Thoracic aorta endothelial cell (primary cell): ENCODE measurements around the gene FAM237A. TPM values are rescaled to one million over a fixed set of nuclear protein-coding genes. Genes with fewer than 3 reads are reported as not detected.

ENCODE experiments used
- total RNA-seq: library from RNA; depleted of rRNA; stranded (reverse); fragments of >200 nt; gene quantifications from 2 replicates; pipeline ENCODE4 v1.2.3, GENCODE V29; 2012

Gene FAM237A
- total RNA-seq: not detected in 2 replicates

DNA sequence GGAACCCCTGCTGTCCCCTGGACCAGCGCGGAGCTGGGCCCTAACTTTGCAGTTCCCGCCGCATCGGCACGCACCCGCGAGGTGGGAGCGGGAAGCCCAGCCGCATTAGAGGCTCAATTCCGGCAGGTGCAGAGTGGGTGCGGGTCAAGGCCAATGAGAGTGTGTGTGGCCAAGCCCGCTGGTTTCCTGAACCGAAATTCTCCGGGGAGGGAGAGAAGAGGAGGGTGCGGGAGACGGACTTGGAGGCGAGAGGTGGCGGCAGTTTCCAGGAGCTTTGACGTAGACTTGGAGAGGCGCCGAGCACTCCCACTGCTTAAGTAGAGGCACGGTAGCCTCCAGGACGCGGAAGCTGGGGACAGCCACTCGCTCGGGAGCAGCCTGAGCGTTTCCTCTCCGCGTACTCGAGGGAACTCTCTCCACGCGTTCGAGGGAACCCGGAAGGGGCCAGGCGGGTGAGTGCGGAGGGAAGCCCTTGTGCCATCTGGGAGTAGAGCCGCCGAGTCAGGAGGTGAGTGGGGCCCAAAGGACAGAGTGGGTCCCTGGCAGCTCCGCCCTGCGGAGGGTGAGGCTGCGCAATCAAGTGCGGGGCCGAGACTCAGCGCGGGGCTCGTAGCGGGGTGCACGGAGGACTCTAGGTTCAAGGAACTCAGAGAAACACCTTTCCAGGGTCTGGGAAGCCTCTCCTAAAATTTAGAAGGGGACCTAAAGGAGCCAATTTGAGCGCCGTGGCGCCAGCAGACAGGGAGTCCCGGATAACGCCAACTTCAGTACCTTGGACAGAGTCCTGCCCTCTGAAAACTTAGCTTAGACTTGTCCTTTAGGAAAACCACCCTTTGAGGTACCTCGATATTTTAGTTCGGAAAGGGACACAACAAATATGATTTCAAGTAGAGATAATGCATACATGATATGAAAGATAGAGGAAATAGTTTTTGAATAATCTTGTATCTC lies at the start of gene FAM237A:
Gene FAM237A (plus strand): TSS at position 413 of the 951 bp plus-strand sequence. CDS start 1,750 bp downstream, outside the sequence.

Other genes starting within 250 kb of the FAM237A start
- gene ADAM23, start 199.0 kb upstream of the FAM237A start, total RNA-seq: 9.0 and 11.2 TPM in 2 replicates
- not detected in 2 replicates for gene DYTN, start 75.9 kb downstream of the FAM237A start, total RNA-seq
- gene MDH1B, start 122.8 kb downstream of the FAM237A start, total RNA-seq: 0.27 and 0.65 TPM in 2 replicates
- 62.1 and 64.5 TPM in 2 replicates for gene FASTKD2, start 123.1 kb downstream of the FAM237A start, total RNA-seq